Tibial artery (tissue), 4 donors: Measurements from ENCODE around the gene LELP1.

Source experiments
- DNase-seq, 2 donors: peaks; one replicate each; pipeline ENCODE4 v3.0.0-alpha.2; 2019
- H3K27ac ChIP-seq, 2 donors: fragments of 200-600 bp; sonication (generic) in 1 of 2; 1 replicate in 1 of 2; 2 replicates in 1 of 2; pipeline ENCODE4 v1.5.1; 2018 to 2019; ENCODE audit warnings: mild to moderate bottlenecking in 1 of 2
- H3K27me3 ChIP-seq, 2 donors: fragments of 200-600 bp; sonication (generic) in 1 of 2; one replicate each; pipeline versions ENCODE4 v1.5.1 to v1.6.0; 2016 to 2019
- H3K36me3 ChIP-seq, 3 donors: fragments of 200-600 bp; sonication (generic) in 2 of 3; one replicate each; pipeline ENCODE4 v1.5.1; 2016 to 2019; ENCODE audit warnings: mild to moderate bottlenecking in 2 of 3
- H3K4me1 ChIP-seq, 4 donors: fragments of 200-600 bp; sonication (generic) in 2 of 4; 1 replicate in 3 of 4; 2 replicates in 1 of 4; pipeline ENCODE4 v1.5.1; 2016 to 2019
- H3K4me3 ChIP-seq, 2 donors: fragments of 200-600 bp; sonication (generic) in 1 of 2; 1 replicate in 1 of 2; 2 replicates in 1 of 2; pipeline ENCODE4 v1.5.1; 2018 to 2019; ENCODE audit warnings: mild to moderate bottlenecking in 2 of 2
- H3K9me3 ChIP-seq, 3 donors: fragments of 200-600 bp; sonication (generic) in 1 of 3; one replicate each; pipeline ENCODE4 v1.5.1; 2016 to 2019
- intact Hi-C: fragments of 100-400 bp; cut with DNase I; formaldehyde crosslinking; loops from one replicate; pipeline ENCODE4 v1.15.0; 2023; ENCODE audit warnings: low total_unique reads
- TF ChIP-seq, protein P1 (sequence below), 2 experiments: fragments of 200-600 bp in 1 of 2; fragments of 450-650 bp in 1 of 2; IDR thresholded peaks; one replicate each; pipeline ENCODE4 v1.5.1; 2017 to 2019; ENCODE audit warnings: antibody characterized with exemption in 2 of 2, mild to moderate bottlenecking in 1 of 2, moderate library complexity in 1 of 2

The LELP1 gene

GRCh38 chr1:153238527-153238926 is 35.3 kb downstream of the LELP1 start:
- no peaks in the 10 kb centered on the region for H3K9me3 ChIP-seq
- no peaks in the 10 kb centered on the region for H3K4me1 ChIP-seq
- DNase-seq = no peak
- no peak overlapping the region for H3K4me3 ChIP-seq
- TF ChIP-seq, protein P1, sequence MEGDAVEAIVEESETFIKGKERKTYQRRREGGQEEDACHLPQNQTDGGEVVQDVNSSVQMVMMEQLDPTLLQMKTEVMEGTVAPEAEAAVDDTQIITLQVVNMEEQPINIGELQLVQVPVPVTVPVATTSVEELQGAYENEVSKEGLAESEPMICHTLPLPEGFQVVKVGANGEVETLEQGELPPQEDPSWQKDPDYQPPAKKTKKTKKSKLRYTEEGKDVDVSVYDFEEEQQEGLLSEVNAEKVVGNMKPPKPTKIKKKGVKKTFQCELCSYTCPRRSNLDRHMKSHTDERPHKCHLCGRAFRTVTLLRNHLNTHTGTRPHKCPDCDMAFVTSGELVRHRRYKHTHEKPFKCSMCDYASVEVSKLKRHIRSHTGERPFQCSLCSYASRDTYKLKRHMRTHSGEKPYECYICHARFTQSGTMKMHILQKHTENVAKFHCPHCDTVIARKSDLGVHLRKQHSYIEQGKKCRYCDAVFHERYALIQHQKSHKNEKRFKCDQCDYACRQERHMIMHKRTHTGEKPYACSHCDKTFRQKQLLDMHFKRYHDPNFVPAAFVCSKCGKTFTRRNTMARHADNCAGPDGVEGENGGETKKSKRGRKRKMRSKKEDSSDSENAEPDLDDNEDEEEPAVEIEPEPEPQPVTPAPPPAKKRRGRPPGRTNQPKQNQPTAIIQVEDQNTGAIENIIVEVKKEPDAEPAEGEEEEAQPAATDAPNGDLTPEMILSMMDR (IDR thresholded peaks at IDR 0.05) = no peak
- no peaks in the 10 kb centered on the region for H3K36me3 ChIP-seq
- H3K27me3 ChIP-seq = no peaks in the 10 kb centered on the region
- no peak overlapping the region for H3K27ac ChIP-seq
- intact Hi-C loops = no loop called here

DNA sequence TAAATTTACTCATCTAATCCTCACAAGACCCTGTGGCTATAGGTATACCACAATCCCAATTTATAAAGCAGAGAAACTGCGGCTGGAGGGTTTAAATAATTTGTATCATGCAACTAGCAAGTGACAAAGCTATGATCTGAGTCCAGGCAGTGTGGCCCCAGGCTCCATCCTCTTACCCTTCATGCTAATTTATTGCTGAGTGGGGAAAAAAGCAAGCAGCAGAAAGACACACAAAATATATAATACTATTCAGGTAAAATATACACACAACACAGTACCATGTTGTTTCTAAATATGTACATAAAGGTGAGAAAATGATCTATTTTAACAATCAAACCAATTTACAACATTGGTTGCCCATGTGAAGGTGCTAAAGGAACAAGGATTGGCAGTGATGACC is 38.9 kb downstream of the LELP1 start:
- intact Hi-C loops = no loop called here
- no peaks in the 10 kb centered on the region for H3K36me3 ChIP-seq
- H3K27me3 ChIP-seq = peaks cover 0 to 4% of the 10 kb centered on the region in 2 donors
- no peak for DNase-seq
- H3K4me1 ChIP-seq = no peaks in the 10 kb centered on the region
- H3K4me3 ChIP-seq = no peak overlapping the region
- no peak overlapping the region for H3K27ac ChIP-seq
- H3K9me3 ChIP-seq = no peaks in the 10 kb centered on the region
- TF ChIP-seq, protein P1 (IDR thresholded peaks at IDR 0.05) = no peak

- TF ChIP-seq, protein P1 (IDR thresholded peaks at IDR 0.05) = no peak
- Histone ChIP-seq H3K4me3 (no peak overlapping the region), H3K9me3 (no peaks in the 10 kb centered on the region), H3K27ac (no peak overlapping the region), H3K27me3 (peaks cover 0 to 22% of the 10 kb centered on the region in 2 donors), H3K36me3 (no peaks in the 10 kb centered on the region), H3K4me1 (no peaks in the 10 kb centered on the region)
- no peak for DNase-seq
- intact Hi-C loops = no loop called here
Measured at GRCh38 chr1:153245466-153245865, 42.2 kb downstream of the LELP1 start.

DNA sequence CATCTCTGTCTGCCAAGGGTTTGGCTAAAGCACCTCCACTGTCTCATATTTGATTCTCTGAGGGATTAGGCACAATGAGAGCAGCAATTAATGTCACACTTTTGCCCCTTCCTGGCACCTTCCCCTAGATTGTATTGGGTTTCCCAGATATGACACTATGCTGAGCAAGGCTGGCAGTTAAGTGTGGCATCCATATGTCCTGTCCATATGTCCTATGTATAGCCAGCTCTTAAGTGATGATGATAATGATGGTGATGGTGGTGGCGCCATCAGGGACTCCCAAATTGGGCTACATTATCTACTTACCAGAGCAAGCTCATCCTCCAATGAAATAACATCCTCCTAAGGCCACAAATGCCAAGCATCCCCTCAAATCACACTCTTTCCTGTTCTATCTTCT is 42.8 kb downstream of the LELP1 start:
- Histone ChIP-seq H3K36me3 (no peaks in the 10 kb centered on the region), H3K4me1 (no peaks in the 10 kb centered on the region), H3K27ac (no peak overlapping the region), H3K9me3 (no peaks in the 10 kb centered on the region), H3K4me3 (no peak overlapping the region), H3K27me3 (peaks cover 0 to 22% of the 10 kb centered on the region in 2 donors)
- no peak for DNase-seq
- intact Hi-C loops = no loop called here
- TF ChIP-seq, protein P1 (IDR thresholded peaks at IDR 0.05) = no peak

DNA sequence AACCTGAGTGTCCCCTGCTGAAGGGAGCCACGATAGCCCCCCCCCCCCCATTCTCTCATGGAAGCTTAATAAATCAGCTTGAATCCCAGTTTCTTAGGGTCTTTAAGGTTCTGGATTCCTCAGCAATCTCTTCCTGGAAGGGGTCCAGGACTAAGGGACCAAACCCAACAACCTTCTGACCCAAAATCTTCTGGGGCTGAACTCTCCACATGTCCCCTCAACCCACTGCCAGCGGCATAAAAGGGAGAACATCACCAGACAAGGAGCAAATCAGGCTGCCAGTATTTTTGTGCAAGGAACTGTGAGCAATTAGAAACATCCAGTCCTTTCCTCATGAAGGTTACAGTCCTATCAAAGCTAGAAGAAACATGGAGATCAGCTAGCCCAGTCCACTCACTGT is 43.6 kb downstream of the LELP1 start:
- no peaks in the 10 kb centered on the region for H3K36me3 ChIP-seq
- H3K4me3 ChIP-seq = no peak overlapping the region
- no peak for DNase-seq
- intact Hi-C loops = no loop called here
- no peak overlapping the region for H3K27ac ChIP-seq
- TF ChIP-seq, protein P1 (IDR thresholded peaks at IDR 0.05) = no peak
- H3K4me1 ChIP-seq = no peaks in the 10 kb centered on the region
- H3K9me3 ChIP-seq = no peaks in the 10 kb centered on the region
- H3K27me3 ChIP-seq = peaks cover 0 to 22% of the 10 kb centered on the region in 2 donors
